SIG-M5 treated with dmso at 0.1 percent for 504 hours (cell line): Measurements from ENCODE around the gene NPBWR2.
A peak's percentile ranks its signal among the peaks of the same experiment; 100 is the strongest.
"Not testable (repeated sequence)": the region's sequence is repeated elsewhere in the genome, so short reads cannot be mapped to it uniquely, and the experiment has no call there.

ENCODE experiments used
- DNase-seq: peaks from one replicate; lab custom pipeline; 2025; ENCODE audit not compliant: unreplicated experiment; lab: John Stamatoyannopoulos, UW

NPBWR2 gene

GRCh38 chr20:64104667-64105451 is 2.5 kb downstream of the NPBWR2 start:
- DNase-seq: no peak

- no peak for DNase-seq
These were observed 3.3 kb downstream of the NPBWR2 start for GRCh38 chr20:64103871-64104666.

- no peak for DNase-seq
These were observed 4.6 kb downstream of the NPBWR2 start for GRCh38 chr20:64102647-64103354.

DNA sequence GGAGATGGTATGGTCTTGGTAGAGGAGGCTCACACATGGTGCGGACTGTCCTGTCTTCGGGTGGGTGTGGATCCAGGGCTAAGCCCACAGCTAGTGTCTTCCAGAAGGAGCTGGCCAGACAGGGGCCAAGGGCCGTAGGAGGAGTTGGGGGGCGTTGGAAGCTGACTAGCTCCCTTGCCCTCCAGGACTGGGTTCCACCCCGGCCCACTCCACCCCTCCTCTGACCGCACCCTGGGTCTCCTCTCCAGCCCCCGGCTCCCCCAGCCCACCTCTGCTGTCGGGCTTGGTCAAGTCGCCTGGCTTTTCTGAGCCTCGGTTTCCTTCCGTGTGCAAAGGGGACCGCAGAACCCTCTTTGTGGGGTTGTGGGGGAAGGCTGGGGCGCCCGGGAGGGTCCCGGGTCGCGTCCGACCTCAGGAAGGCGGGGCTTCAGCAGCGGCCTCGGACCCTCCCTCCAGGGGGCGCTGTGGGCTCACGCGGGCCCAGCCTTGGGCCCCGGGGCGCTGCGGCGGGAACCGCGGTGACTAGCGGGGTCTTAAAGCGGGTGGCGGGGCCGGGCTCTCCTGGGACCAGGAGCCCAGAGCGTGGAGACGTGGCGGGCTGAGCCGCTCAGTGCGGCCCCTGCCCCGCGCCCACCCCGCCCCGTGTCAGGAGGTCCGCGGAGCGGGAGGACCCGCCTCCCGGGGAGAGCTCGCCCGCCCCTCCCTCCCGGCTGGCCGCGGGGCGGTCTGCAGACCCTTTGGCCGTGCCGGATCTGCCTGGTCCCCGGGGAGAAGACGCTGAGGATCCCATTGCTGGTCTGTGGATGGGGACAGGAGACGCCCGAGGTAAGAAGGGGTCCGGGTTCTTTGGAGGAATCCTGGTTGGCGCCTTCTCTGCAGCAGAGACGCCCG is 5.4 kb downstream of the NPBWR2 start:
- DNase-seq: peak; percentile 44

- no peak for DNase-seq
These were observed 6.2 kb downstream of the NPBWR2 start for GRCh38 chr20:64100946-64101688.

DNA sequence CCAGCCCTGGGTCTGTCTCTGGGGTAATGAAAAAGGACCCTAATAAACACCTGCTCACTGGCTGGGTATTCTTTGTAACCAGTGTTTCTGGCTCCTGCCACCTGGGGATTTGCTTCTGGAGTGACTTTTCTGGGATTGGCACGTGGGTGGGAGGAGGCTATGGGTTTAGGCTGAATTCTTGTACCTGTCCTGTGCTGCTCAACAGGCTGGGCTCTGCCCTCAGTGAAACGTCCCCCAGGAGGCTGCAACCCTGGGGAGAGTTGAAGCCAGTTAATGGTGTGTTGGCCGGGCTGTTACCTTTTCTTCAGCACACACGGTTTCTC is 6.8 kb downstream of the NPBWR2 start:
- DNase-seq: no peak

GRCh38 chr20:64099880-64100565 is 7.3 kb downstream of the NPBWR2 start:
- no peak for DNase-seq

GRCh38 chr20:64099086-64099786 is 8.1 kb downstream of the NPBWR2 start:
- DNase-seq: no peak

DNA sequence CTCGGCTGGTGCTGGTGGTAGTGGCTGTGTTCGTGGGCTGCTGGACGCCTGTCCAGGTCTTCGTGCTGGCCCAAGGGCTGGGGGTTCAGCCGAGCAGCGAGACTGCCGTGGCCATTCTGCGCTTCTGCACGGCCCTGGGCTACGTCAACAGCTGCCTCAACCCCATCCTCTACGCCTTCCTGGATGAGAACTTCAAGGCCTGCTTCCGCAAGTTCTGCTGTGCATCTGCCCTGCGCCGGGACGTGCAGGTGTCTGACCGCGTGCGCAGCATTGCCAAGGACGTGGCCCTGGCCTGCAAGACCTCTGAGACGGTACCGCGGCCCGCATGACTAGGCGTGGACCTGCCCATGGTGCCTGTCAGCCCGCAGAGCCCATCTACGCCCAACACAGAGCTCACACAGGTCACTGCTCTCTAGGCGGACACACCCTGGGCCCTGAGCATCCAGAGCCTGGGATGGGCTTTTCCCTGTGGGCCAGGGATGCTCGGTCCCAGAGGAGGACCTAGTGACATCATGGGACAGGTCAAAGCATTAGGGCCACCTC is 8.8 kb downstream of the NPBWR2 start:
- no peak for DNase-seq

DNA sequence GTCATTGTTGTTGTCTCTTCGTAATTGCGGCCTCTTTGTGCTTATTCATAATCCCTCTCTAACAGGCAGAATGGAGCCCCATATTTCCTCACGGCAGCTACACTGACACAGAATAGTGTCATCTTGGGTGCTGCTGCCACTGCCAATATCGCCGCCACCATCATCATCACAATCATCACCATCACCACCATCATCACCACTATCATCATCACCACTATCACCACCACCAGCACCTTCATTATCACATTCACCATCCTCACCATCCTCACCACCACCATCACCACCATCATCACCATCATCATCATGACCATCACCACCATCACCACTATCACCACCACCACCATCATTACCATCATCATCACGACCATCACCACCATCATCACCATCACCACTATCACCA is 10.8 kb downstream of the NPBWR2 start:
- DNase-seq: no peak

- no peak for DNase-seq
These were observed 11.4 kb downstream of the NPBWR2 start for GRCh38 chr20:64095927-64096326.

- DNase-seq: no peak
These were observed 11.9 kb downstream of the NPBWR2 start for GRCh38 chr20:64095455-64095854.

- no peak for DNase-seq
These were observed 14.3 kb downstream of the NPBWR2 start for GRCh38 chr20:64093013-64093503.

DNA sequence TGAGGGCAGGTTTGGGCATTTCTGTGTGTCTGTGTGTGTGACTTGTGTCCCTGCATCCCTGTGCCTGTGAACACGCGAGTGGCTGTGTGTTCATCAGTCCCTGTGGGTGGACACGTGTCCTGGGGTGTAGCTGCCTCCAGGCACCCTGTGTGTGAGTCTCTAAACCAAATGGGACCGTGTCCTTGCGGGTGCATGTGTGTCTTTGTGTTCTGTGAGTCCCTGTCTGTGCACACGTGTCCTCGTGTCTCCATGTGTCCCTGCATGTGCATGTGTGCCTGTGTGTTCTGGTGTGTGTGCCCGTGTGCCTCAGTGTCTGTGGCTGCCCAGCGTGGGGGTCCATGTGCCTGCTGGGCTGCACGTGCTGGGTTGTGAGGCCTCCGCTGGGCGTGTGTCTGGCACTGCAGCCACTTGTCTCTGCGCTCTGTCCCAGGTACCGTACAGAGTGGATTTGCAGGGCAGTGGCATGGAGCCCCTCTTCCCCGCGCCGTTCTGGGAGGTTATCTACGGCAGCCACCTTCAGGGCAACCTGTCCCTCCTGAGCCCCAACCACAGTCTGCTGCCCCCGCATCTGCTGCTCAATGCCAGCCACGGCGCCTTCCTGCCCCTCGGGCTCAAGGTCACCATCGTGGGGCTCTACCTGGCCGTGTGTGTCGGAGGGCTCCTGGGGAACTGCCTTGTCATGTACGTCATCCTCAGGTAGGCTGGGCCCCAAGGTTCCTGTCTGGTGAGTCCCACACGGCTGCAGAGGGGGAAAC is 14.9 kb downstream of the NPBWR2 start:
- DNase-seq: no peak

- no peak for DNase-seq
These were observed 15.6 kb downstream of the NPBWR2 start for GRCh38 chr20:64091770-64092169.

DNA sequence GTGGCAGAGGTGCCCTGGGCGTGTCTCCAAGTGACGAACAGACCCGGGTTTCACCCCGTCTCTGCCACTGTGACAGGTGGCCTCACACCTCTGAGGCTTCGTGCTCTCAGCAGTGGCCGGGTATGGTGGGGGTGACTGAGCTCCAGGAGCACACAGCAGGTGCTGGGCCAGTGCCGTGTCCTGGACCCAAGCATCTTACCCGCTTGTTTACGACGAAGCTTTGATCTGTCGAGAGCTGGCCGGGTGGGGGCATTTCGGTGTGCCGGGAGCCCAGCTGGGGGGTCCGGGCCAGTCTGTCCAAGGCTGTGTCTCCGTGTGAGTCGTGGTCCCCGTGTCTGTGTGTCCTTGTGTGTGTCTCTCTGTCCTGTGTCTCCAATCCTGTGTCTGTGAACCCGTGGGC is 16.0 kb downstream of the NPBWR2 start:
- no peak for DNase-seq

- DNase-seq: no peak
These were observed 17.2 kb downstream of the NPBWR2 start for GRCh38 chr20:64090165-64090564.

GRCh38 chr20:64088586-64088985 is 18.8 kb downstream of the NPBWR2 start:
- DNase-seq: not testable (repeated sequence)
